DMS153 treated with DMSO at 0.1 percent for 48 hours (cell line): ENCODE results near the gene PTCH2.
"Not testable (repeated sequence)": the region's sequence is repeated elsewhere in the genome, so short reads cannot be mapped to it uniquely, and the experiment has no call there.

Source experiments
- DNase-seq: peaks from one replicate; lab custom pipeline; 2025; ENCODE audit not compliant: unreplicated experiment; lab: John Stamatoyannopoulos, UW

Gene PTCH2

GRCh38 chr1:44819608-44820327 lies 23.3 kb downstream of the PTCH2 start:
- DNase-seq, result peak; percentile 95

DNA sequence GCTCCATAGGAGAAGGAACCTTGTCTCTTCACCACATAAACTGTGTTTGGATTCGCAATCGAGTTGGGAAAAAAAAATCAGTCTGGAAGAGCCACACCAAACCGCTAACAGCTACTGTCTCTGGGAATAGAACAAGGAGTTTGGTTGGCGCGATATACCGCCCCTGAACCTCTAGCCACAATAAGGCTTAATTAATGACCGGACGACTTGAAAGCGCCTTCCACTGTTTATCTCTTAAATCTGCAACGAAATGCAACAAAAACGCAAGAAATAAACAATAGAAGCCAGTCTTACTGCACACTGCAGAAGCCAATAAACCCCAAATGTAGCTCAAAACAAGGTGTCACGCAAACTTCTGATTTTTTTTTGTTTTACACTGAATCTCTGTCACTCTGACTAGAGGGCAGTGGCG lies 23.9 kb downstream of the PTCH2 start:
- DNase-seq, result no peak

- DNase-seq, result no peak
These were observed 25.1 kb downstream of the PTCH2 start for GRCh38 chr1:44817771-44818495.

- DNase-seq, result no peak
These were observed 25.7 kb downstream of the PTCH2 start for GRCh38 chr1:44817307-44817706.

DNA sequence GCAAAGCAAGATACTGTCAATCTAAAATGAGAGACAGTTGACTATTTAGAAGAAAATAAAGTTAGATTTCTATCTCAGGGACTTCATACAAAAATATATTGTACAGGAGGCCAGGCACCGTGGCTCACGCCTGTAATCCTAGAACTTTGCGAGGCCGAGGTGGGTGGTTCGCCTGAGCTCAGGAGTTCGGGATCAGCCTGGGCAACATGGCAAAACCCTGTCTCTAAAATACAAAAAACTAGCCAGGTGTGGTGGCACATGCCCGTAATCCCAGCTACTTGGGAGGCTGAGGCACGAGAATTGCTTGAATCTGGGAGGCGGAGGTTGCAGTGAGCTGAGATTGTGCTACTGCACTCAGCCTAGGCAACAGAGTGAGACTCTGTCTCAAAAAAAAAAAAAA lies 27.1 kb downstream of the PTCH2 start:
- DNase-seq, result not testable (repeated sequence)

DNA sequence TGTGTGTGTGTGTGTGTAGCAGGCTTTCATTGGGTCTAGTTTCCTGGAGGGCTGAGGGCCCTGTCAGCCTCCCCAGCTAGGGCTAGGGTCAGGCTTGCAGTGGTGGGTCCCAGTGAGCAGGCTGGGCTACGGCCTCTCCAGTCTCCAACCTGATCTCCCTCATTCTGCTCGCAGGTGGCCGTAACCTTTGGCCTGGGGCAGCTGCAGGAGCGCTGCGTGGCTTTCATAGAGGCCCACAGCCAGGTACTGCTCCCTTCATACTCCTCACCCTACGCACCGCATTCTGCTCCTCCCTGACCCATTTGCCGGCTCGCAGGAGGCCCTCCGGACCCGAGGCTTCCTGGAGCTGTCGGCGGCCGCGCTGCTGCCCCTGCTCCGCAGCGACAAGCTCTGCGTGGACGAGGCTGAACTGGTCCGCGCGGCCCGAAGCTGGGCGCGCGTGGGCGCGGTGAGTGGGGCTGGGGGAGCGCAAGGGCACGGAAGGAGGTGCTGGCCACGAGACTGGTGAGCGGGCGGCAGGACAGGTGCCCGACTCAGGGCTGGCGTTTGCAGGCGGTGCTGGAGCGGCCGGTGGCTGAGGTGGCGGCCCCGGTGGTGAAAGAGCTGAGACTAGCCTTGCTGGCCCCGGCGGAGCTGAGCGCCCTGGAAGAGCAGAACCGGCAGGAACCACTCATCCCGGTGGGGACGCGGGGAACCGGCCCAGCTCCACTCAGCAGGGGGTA lies 30.1 kb downstream of the PTCH2 start:
- DNase-seq, result no peak

GRCh38 chr1:44811234-44811633 lies 31.8 kb downstream of the PTCH2 start:
- no peak for DNase-seq

GRCh38 chr1:44810762-44811105 lies 32.3 kb downstream of the PTCH2 start:
- DNase-seq, result not testable (repeated sequence)

DNA sequence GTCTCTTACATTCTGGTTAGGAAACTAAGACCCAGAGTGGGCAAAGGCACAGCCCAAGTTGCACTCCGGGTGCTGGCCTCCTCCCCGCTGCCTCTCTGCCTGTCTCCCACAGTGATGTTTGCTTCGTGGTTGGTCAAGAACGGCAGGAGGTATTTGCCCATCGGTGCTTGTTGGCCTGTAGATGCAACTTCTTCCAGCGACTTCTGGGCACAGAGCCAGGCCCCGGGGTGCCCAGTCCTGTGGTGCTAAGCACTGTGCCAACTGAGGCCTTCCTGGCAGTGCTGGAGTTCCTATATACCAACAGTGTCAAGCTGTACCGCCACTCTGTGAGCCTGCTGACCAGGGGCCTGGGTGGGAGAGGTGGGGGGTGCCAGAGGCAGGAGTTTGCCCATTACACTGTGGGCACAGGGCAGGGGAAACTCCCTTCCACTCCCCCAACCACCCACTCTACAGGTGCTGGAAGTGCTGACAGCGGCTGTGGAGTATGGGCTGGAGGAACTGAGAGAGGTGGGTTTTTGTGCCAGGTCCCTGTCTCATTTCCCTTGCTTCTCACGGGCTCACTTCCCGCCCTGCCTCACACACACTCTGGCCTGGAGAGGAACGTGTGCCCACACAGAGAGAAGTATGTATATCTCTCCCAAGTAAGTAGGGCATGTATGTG lies 32.8 kb downstream of the PTCH2 start:
- no peak for DNase-seq

- DNase-seq, result no peak
These were observed 33.8 kb downstream of the PTCH2 start for GRCh38 chr1:44808938-44809917.

DNA sequence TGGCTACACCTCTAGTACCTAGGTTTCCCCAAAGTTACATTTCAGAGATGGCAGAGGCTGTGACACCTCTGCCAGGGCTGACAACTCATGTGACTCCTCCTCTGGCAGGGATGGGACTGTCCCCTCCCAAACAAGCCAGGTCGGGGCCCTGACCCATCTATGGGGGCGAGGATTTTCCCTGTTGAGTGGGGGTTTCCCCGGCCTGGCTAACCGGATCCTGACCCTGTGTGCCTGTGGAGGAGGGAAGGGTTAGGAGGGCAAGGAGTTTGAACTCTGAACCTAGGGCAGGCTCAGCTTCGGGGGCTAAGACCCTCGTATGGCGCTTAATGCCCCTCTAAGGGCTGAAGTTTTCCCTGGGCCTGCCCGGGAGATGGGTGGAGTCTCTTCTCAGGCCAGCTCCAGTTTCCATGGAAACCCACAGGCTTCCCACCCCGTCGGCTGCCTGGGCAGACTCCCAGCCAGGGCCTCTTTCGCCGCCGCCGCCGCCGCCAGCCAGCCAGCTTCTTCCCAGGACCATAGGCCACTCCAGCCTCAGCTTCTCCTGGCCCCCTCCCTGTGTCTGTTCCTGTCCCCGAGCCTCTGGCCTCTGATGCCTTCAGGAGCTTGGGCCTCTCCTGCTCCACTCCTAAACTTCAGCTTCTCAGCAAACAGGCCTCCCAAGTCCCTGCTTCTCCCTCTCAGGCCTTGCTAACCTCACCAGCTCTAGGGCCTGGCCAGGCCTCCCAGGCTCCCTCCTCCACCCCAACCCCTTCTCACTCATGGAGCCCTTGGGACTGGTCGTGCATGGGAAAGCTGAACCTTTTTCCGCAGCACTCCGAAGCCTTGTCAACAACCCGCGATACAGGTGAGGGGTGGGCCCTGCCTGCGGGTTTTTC lies 34.8 kb downstream of the PTCH2 start, which contains the start of gene BTBD19:
BTBD19 (plus strand) TSS at position 461 of the 875 bp plus-strand sequence; CDS start at position 759, 298 bp downstream.
- no peak for DNase-seq

DNA sequence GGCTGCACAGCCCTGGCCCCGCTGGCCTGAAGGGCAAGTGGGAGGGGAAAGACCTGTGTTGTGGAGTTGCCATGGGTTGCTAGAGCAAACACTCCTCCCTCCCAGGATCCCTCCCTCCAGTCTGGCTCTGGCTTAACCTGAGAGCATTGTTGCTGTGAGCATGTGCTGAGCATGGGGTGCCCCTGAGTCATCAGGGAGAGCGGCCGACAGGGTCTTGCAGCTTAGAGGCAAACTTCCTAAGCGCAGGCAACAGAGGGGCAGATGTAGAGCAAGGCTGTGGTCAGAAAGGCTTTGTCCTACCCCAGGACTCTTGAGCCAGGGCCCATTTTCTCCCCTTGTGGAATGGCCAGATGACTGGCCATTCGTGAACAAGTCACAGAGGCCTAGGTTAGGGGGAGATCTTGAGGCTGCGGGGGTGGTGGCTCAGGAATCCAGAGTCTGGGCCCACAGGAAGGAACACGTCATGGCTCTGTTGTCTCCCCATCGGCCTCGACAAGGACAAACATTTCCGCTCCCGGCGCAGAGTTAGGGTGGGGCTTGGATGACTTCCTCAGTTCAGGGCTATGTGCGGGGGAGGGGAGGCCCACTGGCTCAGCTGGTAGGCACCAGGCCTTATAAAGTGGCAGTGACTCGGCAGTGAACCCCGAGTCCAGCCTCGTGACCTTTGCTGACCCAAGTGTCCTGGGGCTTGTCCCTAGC lies 35.5 kb downstream of the PTCH2 start:
- peak; percentile 96 for DNase-seq

- DNase-seq, result no peak
These were observed 36.2 kb downstream of the PTCH2 start, which contains the start of gene DYNLT4 for GRCh38 chr1:44806704-44807363. DYNLT4 (minus strand) TSS chr1:44807351; CDS start chr1:44806668, 683 bp downstream.

DNA sequence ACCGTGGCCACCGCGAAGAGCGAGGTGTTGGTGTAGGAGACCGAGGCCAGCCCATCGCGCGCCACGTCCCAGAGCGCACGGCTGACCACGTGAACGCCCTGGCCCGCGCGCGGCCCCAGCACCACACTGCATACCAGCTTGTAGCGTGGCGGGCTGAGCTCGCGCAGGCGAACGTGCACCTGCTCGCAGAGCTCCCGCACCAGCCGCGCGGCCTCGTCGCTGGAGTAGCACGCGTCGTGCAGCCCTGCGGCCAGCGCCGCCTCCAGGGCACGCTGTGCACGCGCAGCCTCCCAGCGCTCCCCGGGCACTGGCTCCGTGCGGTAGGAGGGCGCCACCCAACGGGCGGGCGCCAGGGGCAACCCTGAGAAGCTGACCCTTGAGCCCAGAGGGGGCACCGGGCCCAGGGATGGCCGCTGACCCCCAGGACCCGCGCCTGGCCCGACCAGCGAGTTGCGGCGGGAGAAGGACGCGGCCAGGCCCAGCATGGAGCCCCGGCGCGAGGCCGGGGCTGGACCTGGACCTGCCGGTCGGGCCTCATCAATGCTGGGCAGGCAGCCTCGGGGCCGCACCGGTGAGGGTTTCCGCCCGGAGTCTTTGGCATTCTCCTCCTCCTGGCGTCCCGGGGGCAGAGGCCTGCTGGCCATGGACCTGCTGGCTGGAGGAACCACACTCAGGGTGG lies 36.9 kb downstream of the PTCH2 start:
- DNase-seq, result no peak

GRCh38 chr1:44805311-44806024 lies 37.6 kb downstream of the PTCH2 start:
- no peak for DNase-seq

- DNase-seq, result no peak
These were observed 39.5 kb downstream of the PTCH2 start for GRCh38 chr1:44803312-44804095.
